Measurements from ENCODE around the gene TOMM34. TPM values are rescaled to one million over a fixed set of nuclear protein-coding genes. Genes with fewer than 3 reads are reported as not detected.
A peak's percentile ranks its signal among the peaks of the same experiment; 100 is the strongest.

Gene TOMM34
- total RNA-seq, 1 experiment from 2014 or later = 35.9 TPM

- no peak for TF ChIP-seq ZNF121 (CRISPR knock-in tag; IDR thresholded peaks at IDR 0.05)
These were observed 30.8 kb upstream of the TOMM34 start (continued) for GRCh38 chr20:44990957-44991356.

GRCh38 chr20:44990425-44990824 lies 30.2 kb upstream of the TOMM34 start:
- POLR2A ChIA-PET = no interaction called here
- H3K27ac Mint-ChIP-seq = peak overlapping the region; percentile 57
- peaks cover 21% of the 10 kb centered on the region for H3K36me3 Mint-ChIP-seq
- no peaks in the 10 kb centered on the region for H3K27me3 Mint-ChIP-seq (ENCODE audit: low read depth)
- DNase-seq (ENCODE audit: low spot score) (no peak), ATAC-seq (no peak; the same call in 1 of the 2 replicates)
- CTCF ChIA-PET = interaction anchor here (1.2 to 1.6 kb wide), 2 partner anchors 105 to 205 kb away, joined by 3 read pairs; no protein-coding TSS in a partner anchor
- H3K4me1 Mint-ChIP-seq = peaks cover 17% of the 10 kb centered on the region
- no peak overlapping the region for H3K4me3 Mint-ChIP-seq
- no peaks in the 10 kb centered on the region for H3K9me3 Mint-ChIP-seq
- TF ChIP-seq ZBTB21 (CRISPR knock-in tag; IDR thresholded peaks at IDR 0.05; ENCODE audit: borderline replicate concordance) (no peak), STAT6 (CRISPR knock-in tag; conservative IDR thresholded peaks at IDR 0.05; ENCODE audit: low read depth) (no peak), ZNF512 (CRISPR knock-in tag; IDR thresholded peaks at IDR 0.05; ENCODE audit: borderline replicate concordance) (no peak), HMGA2 (CRISPR knock-in tag; IDR thresholded peaks at IDR 0.05) (no peak)

GRCh38 chr20:44988631-44989171 lies 28.5 kb upstream of the TOMM34 start:
- no peak for TF ChIP-seq AR (CRISPR knock-in tag; IDR thresholded peaks at IDR 0.05)
- TF ChIP-seq ZNF232 (CRISPR knock-in tag; IDR thresholded peaks at IDR 0.05) = no peak
- TF ChIP-seq IRF2 (CRISPR knock-in tag; IDR thresholded peaks at IDR 0.05; ENCODE audit: borderline replicate concordance, low read depth) = no peak
- no peak for TF ChIP-seq ZNF416 (CRISPR knock-in tag; IDR thresholded peaks at IDR 0.05)
- TF ChIP-seq NR1H2 (CRISPR knock-in tag; IDR thresholded peaks at IDR 0.05) = no peak
- Mint-ChIP-seq H3K9me3 (no peaks in the 10 kb centered on the region), H3K36me3 (peaks cover 15% of the 10 kb centered on the region), H3K4me3 (no peak overlapping the region), H3K4me1 (peaks cover 17% of the 10 kb centered on the region), H3K27ac (no peak overlapping the region), H3K27me3 (ENCODE audit: low read depth) (no peaks in the 10 kb centered on the region)
- DNase-seq (ENCODE audit: low spot score) (no peak), ATAC-seq (no peak)
- ChIA-PET POLR2A (no interaction called here), CTCF (no interaction called here)

GRCh38 chr20:44983093-44983674 lies 23.0 kb upstream of the TOMM34 start:
- no peak for DNase-seq (ENCODE audit: low spot score)
- Mint-ChIP-seq H3K27ac (no peak overlapping the region), H3K4me1 (no peaks in the 10 kb centered on the region), H3K9me3 (no peaks in the 10 kb centered on the region), H3K4me3 (no peak overlapping the region), H3K27me3 (ENCODE audit: low read depth) (no peaks in the 10 kb centered on the region), H3K36me3 (peaks cover 44% of the 10 kb centered on the region)
- no peak for ATAC-seq
- ChIA-PET POLR2A (no interaction called here), CTCF (no interaction called here)
- TF ChIP-seq ETV6 (CRISPR knock-in tag; IDR thresholded peaks at IDR 0.05) = no peak
- TF ChIP-seq ZBTB43 (CRISPR knock-in tag; IDR thresholded peaks at IDR 0.05) = no peak
- no peak for TF ChIP-seq E2F5 (CRISPR knock-in tag; IDR thresholded peaks at IDR 0.05)
- TF ChIP-seq ZNF263 (CRISPR knock-in tag; IDR thresholded peaks at IDR 0.05; ENCODE audit: low read depth) = no peak
- no peak for TF ChIP-seq ZNF425 (CRISPR knock-in tag; conservative IDR thresholded peaks at IDR 0.05)
- no peak for TF ChIP-seq ELF4 (CRISPR knock-in tag; IDR thresholded peaks at IDR 0.05; ENCODE audit: low read depth)
- TF ChIP-seq EMX1 (CRISPR knock-in tag; IDR thresholded peaks at IDR 0.05) = no peak
- no peak for TF ChIP-seq GABPB1 (CRISPR knock-in tag; IDR thresholded peaks at IDR 0.05)
- TF ChIP-seq IRF2 (CRISPR knock-in tag; IDR thresholded peaks at IDR 0.05; ENCODE audit: borderline replicate concordance, low read depth) = no peak
